ENCODE results near the gene LILRB1. TPM values are rescaled to one million over a fixed set of nuclear protein-coding genes. Genes with fewer than 3 reads are reported as not detected.

LILRB1 gene
- total and polyA plus RNA-seq, 2 donors (not counting 1 experiment from before 2014, with no cell fraction given) = not detected

DNA sequence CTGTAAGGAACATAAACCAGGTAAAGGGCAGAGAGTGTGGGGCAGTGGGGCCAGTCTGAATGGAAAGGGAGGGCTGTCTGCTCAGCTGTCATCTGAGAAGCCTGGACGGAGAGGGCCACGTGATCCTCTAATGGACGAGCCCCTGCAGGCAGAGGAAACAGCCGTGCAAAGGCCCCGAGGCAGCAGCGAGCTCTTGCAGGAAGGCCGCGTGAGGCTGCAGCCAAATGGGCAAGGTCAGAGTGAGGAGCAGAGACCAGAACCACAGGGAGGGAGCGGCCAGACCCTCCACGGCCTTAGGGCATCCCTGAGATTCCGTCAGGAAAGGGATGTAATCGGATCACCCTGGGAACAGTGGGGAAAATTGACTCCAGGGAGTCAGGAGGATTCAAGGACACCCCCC, 36.9 kb downstream of the LILRB1 start:
- H3K9me3 ChIP-seq (ENCODE audit: control insufficient read depth, insufficient read depth, low read depth, low read length) = no peaks in the 10 kb centered on the region
- H4K20me1 ChIP-seq (ENCODE audit: control insufficient read depth, extremely low read depth, insufficient read depth, low read length) = no peaks in the 10 kb centered on the region
- H3K27ac ChIP-seq (ENCODE audit: insufficient read depth, low read length) = no peak overlapping the region
- H3K79me2 ChIP-seq (ENCODE audit: control insufficient read depth, insufficient read depth, low read length) = no peaks in the 10 kb centered on the region
- no peaks in the 10 kb centered on the region for H3K36me3 ChIP-seq (ENCODE audit: control insufficient read depth, insufficient read depth, low read length)
- H3K27me3 ChIP-seq (ENCODE audit: control insufficient read depth, insufficient read depth, low read length) = no peaks in the 10 kb centered on the region
- no peak for TF ChIP-seq EZH2 (IDR thresholded peaks at IDR 0.05; ENCODE audit: low read length, missing control alignments)
- TF ChIP-seq, protein P1, sequence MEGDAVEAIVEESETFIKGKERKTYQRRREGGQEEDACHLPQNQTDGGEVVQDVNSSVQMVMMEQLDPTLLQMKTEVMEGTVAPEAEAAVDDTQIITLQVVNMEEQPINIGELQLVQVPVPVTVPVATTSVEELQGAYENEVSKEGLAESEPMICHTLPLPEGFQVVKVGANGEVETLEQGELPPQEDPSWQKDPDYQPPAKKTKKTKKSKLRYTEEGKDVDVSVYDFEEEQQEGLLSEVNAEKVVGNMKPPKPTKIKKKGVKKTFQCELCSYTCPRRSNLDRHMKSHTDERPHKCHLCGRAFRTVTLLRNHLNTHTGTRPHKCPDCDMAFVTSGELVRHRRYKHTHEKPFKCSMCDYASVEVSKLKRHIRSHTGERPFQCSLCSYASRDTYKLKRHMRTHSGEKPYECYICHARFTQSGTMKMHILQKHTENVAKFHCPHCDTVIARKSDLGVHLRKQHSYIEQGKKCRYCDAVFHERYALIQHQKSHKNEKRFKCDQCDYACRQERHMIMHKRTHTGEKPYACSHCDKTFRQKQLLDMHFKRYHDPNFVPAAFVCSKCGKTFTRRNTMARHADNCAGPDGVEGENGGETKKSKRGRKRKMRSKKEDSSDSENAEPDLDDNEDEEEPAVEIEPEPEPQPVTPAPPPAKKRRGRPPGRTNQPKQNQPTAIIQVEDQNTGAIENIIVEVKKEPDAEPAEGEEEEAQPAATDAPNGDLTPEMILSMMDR (conservative IDR thresholded peaks at IDR 0.05 in 1 of 2, IDR thresholded peaks at IDR 0.05 in 1 of 2; ENCODE audit: low read depth in 1 of 2, low read length in 2 of 2) = no peak
- no peak overlapping the region for H3K4me3 ChIP-seq (replicated peaks in 1 of 4; ENCODE audit: control extremely low read depth in 1 of 4, insufficient read depth in 1 of 4, low read depth in 3 of 4, low read length in 4 of 4)
- H3K4me2 ChIP-seq (ENCODE audit: extremely low read depth, insufficient read depth, low read length) = no peak overlapping the region
- H3K9ac ChIP-seq (ENCODE audit: insufficient read depth, low read length) = no peak overlapping the region
- DNase-seq (ENCODE audit: low read depth in 2 of 2) = no peak
- H2AFZ ChIP-seq (ENCODE audit: low read length) = no peak overlapping the region
- no peaks in the 10 kb centered on the region for H3K4me1 ChIP-seq (ENCODE audit: control insufficient read depth, extremely low read depth, insufficient read depth, low read length)

DNA sequence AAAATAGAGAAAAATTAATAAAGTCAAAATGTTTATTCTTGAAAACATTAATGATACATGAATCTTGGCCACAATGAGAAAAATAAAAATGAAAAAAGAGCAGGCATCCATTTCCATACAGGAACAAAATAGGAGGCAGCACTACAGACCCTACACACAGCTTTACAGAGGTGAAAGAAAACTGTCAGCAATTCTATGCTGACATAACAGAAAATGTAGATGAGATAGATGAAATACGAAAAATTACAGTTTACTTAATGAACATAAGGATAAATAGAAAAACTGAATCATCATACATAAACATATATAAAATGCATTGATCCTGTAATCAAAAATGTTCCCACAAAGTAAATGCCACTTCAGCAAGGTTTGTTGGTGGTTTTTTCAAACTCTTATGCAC, 38.1 kb downstream of the LILRB1 start:
- DNase-seq (ENCODE audit: low read depth in 2 of 2) = no peak
- Histone ChIP-seq H3K36me3 (ENCODE audit: control insufficient read depth, insufficient read depth, low read length) (no peaks in the 10 kb centered on the region), H3K79me2 (ENCODE audit: control insufficient read depth, insufficient read depth, low read length) (no peaks in the 10 kb centered on the region), H3K4me2 (ENCODE audit: extremely low read depth, insufficient read depth, low read length) (no peak overlapping the region), H3K4me1 (ENCODE audit: control insufficient read depth, extremely low read depth, insufficient read depth, low read length) (no peaks in the 10 kb centered on the region), H4K20me1 (ENCODE audit: control insufficient read depth, extremely low read depth, insufficient read depth, low read length) (no peaks in the 10 kb centered on the region), H2AFZ (ENCODE audit: low read length) (no peak overlapping the region), H3K9ac (ENCODE audit: insufficient read depth, low read length) (no peak overlapping the region), H3K9me3 (ENCODE audit: control insufficient read depth, insufficient read depth, low read depth, low read length) (no peaks in the 10 kb centered on the region), H3K27me3 (ENCODE audit: control insufficient read depth, insufficient read depth, low read length) (no peaks in the 10 kb centered on the region), H3K4me3 (replicated peaks in 1 of 4; ENCODE audit: control extremely low read depth in 1 of 4, insufficient read depth in 1 of 4, low read depth in 3 of 4, low read length in 4 of 4) (no peak overlapping the region), H3K27ac (ENCODE audit: insufficient read depth, low read length) (no peak overlapping the region)
- TF ChIP-seq EZH2 (IDR thresholded peaks at IDR 0.05; ENCODE audit: low read length, missing control alignments) = no peak
- TF ChIP-seq, protein P1 (conservative IDR thresholded peaks at IDR 0.05 in 1 of 2, IDR thresholded peaks at IDR 0.05 in 1 of 2; ENCODE audit: low read depth in 1 of 2, low read length in 2 of 2) = no peak

DNA sequence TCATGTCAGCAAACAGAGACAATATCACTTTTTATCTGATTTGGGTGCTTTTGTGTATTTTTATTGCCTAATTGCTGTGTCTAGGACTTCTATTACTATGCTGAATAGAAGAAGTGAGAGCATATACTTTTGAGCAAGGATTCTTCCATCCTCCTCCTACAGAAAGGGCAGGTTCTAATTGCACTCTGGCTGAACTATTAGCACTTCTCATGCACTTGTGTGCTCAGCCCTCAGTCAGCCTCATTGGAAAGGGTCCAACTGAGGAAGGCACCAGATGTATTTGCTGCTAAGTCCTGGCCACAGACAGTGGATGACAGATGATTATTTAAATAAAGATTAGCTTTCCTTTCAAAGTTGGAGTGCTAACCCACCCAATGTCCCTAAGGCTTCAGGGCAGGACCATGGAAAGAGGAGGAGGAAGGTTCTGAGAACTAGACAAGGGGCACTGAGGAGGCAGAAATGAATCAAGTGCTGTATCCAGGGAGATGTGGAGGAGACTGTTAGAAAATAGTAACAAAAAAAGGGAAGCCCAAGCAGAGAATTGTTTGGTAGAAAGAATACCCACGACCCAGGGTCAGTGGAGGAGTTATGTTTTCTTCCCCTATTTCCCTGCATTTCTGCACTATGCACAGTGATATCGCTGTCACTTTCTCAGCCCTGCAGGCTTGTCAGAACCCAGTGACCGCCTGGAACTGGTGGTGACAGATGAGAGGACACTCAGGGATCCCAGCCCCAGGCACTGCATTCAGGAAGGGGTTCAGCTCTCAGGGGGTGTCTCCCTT, 40.5 kb downstream of the LILRB1 start:
- no peak overlapping the region for H3K27ac ChIP-seq (ENCODE audit: insufficient read depth, low read length)
- no peak overlapping the region for H3K4me2 ChIP-seq (ENCODE audit: extremely low read depth, insufficient read depth, low read length)
- TF ChIP-seq, protein P1 (conservative IDR thresholded peaks at IDR 0.05 in 1 of 2, IDR thresholded peaks at IDR 0.05 in 1 of 2; ENCODE audit: low read depth in 1 of 2, low read length in 2 of 2) = no peak
- no peak for TF ChIP-seq EZH2 (IDR thresholded peaks at IDR 0.05; ENCODE audit: low read length, missing control alignments)
- H2AFZ ChIP-seq (ENCODE audit: low read length) = no peak overlapping the region
- H3K36me3 ChIP-seq (ENCODE audit: control insufficient read depth, insufficient read depth, low read length) = no peaks in the 10 kb centered on the region
- no peak overlapping the region for H3K9ac ChIP-seq (ENCODE audit: insufficient read depth, low read length)
- no peak overlapping the region for H3K4me3 ChIP-seq (replicated peaks in 1 of 4; ENCODE audit: control extremely low read depth in 1 of 4, insufficient read depth in 1 of 4, low read depth in 3 of 4, low read length in 4 of 4)
- no peaks in the 10 kb centered on the region for H3K79me2 ChIP-seq (ENCODE audit: control insufficient read depth, insufficient read depth, low read length)
- H3K27me3 ChIP-seq (ENCODE audit: control insufficient read depth, insufficient read depth, low read length) = no peaks in the 10 kb centered on the region
- DNase-seq (ENCODE audit: low read depth in 2 of 2) = no peak
- no peaks in the 10 kb centered on the region for H4K20me1 ChIP-seq (ENCODE audit: control insufficient read depth, extremely low read depth, insufficient read depth, low read length)
- H3K4me1 ChIP-seq (ENCODE audit: control insufficient read depth, extremely low read depth, insufficient read depth, low read length) = no peaks in the 10 kb centered on the region
- no peaks in the 10 kb centered on the region for H3K9me3 ChIP-seq (ENCODE audit: control insufficient read depth, insufficient read depth, low read depth, low read length)
